ENCODE data around the gene NPTX1. TPM values are rescaled to one million over a fixed set of nuclear protein-coding genes. Genes with fewer than 3 reads are reported as not detected.
A peak's percentile ranks its signal among the peaks of the same experiment; 100 is the strongest.

Gene NPTX1
- total and polyA plus RNA-seq, 9 of the 15 experiments (the other 6 are each of a cell fraction or from before 2014, with no cell fraction given) = 0.04 TPM; not detected in 8

DNA sequence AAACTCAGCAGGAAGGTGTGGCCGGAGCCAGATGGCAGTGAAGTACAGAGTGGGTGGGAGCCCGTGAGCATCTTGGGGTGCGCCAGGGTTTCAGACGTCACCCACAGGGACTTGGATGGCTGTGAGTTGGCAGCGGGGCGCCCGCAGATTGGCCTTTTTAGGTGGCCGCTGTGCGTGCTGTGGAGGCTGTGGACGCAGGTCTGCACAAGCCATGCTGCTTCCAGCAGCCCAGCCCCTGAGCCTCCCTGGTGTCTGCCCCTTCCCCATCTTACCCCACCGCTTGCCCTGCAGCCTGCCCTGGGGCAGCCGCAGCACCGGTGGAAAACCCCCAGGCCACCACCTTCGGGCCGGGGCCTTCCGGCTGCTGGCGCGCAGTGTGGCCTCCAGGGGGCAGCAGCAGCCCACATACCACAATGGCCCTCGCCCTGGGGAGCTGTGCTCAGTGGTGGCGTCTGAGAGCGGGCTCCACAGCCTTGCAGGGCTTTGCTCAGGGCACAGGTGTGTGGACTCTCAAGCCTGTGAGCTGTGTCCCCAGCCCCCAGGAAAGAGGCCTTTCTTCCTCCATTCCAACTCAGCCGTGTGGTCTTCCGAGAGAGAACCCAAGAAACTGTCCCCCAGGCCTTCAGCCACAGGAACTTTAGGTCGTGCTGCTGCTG is 49.6 kb downstream of the NPTX1 start (continued):
- peak; percentile 93 for TF ChIP-seq DEAF1 (CRISPR knock-in tag; IDR thresholded peaks at IDR 0.05)
- 0 out of 2 replicates have a peak, but pooled peaks have one; percentile 9 for TF ChIP-seq BHLHE40 (IDR thresholded peaks at IDR 0.05; ENCODE audit: low read length)
- TF ChIP-seq ZNF785 (CRISPR knock-in tag; IDR thresholded peaks at IDR 0.05) = no peak
- TF ChIP-seq TFAP4 (CRISPR knock-in tag; IDR thresholded peaks at IDR 0.05; ENCODE audit: borderline replicate concordance) = peak; percentile 57; the same call in 1 of the 2 replicates
- 0 out of 2 replicates have a peak, but pooled peaks have one; percentile 22 for TF ChIP-seq DPF2 (IDR thresholded peaks at IDR 0.05)
- TF ChIP-seq RAD21 (CRISPR knock-in tag; conservative IDR thresholded peaks at IDR 0.05 in 1 of 2, IDR thresholded peaks at IDR 0.05 in 1 of 2) = peak; percentile 95 to 99
- TF ChIP-seq, protein P1, sequence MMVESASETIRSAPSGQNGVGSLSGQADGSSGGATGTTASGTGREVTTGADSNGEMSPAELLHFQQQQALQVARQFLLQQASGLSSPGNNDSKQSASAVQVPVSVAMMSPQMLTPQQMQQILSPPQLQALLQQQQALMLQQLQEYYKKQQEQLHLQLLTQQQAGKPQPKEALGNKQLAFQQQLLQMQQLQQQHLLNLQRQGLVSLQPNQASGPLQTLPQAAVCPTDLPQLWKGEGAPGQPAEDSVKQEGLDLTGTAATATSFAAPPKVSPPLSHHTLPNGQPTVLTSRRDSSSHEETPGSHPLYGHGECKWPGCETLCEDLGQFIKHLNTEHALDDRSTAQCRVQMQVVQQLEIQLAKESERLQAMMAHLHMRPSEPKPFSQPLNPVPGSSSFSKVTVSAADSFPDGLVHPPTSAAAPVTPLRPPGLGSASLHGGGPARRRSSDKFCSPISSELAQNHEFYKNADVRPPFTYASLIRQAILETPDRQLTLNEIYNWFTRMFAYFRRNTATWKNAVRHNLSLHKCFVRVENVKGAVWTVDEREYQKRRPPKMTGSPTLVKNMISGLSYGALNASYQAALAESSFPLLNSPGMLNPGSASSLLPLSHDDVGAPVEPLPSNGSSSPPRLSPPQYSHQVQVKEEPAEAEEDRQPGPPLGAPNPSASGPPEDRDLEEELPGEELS (CRISPR knock-in tag; IDR thresholded peaks at IDR 0.05; ENCODE audit: borderline replicate concordance) = no peak
- TF ChIP-seq ZNF184 (CRISPR knock-in tag; IDR thresholded peaks at IDR 0.05) = no peak
- TF ChIP-seq REST (IDR thresholded peaks at IDR 0.05; ENCODE audit: borderline replicate concordance) = peak; percentile 94
- no peak for TF ChIP-seq REST (CRISPR knock-in tag; IDR thresholded peaks at IDR 0.05; ENCODE audit: low read depth)
- TF ChIP-seq CTBP1 (IDR thresholded peaks at IDR 0.05; ENCODE audit: borderline replicate concordance) = peak; percentile 47; the same call in 1 of the 2 replicates
- TF ChIP-seq STAG1 (CRISPR knock-in tag; IDR thresholded peaks at IDR 0.05; ENCODE audit: borderline replicate concordance) = peak; percentile 99
- TF ChIP-seq TEAD1 (CRISPR knock-in tag; IDR thresholded peaks at IDR 0.05) = peak in 1 of 2 experiments; percentile 64; a peak in 1 of 4 replicates
- TF ChIP-seq CBX8 (IDR thresholded peaks at IDR 0.05; ENCODE audit: borderline replicate concordance, extremely low read depth, low read depth, low read length, poor library complexity, severe bottlenecking) = no peak
